HL-60 (cell line): Measurements from ENCODE around the gene ADM.
A peak's percentile ranks its signal among the peaks of the same experiment; 100 is the strongest.

Experiments
- DNase-seq, 2 experiments: peaks; one replicate each; pipeline ENCODE4 v3.0.0-alpha.2; 2010 to 2020; ENCODE audit warnings: low read depth in 1 of 2, low spot score in 1 of 2
- H3K27ac ChIP-seq: fragments of 250-450 bp; sonication (Bioruptor Pico); replicated peaks from 2 replicates; pipeline ENCODE4 v1.5.1; 2020; ENCODE audit warnings: mild to moderate bottlenecking, moderate library complexity
- H3K27me3 ChIP-seq: fragments of 250-450 bp; sonication (Bioruptor Pico); 2 replicates; pipeline ENCODE4 v1.5.1; 2021; ENCODE audit warnings: mild to moderate bottlenecking, moderate library complexity; ENCODE audit not compliant: insufficient read depth, poor library complexity, severe bottlenecking
- H3K4me3 ChIP-seq: replicated peaks from 2 replicates; pipeline ENCODE4 v1.5.1; 2011; ENCODE audit warnings: mild to moderate bottlenecking, control low read depth, low read length; ENCODE audit not compliant: insufficient read depth
- GABPA ChIP-seq: IDR thresholded peaks from 2 replicates; pipeline ENCODE4 v1.6.1; 2012; ENCODE audit warnings: low read depth
- POLR2AphosphoS5 ChIP-seq: IDR thresholded peaks from 2 replicates; pipeline ENCODE4 v1.6.1; 2012; ENCODE audit warnings: low read depth
- REST ChIP-seq: IDR thresholded peaks from 2 replicates; pipeline ENCODE4 v1.6.1; 2012; ENCODE audit warnings: low read depth; ENCODE audit not compliant: insufficient replicate concordance
- SPI1 ChIP-seq: IDR thresholded peaks from 2 replicates; pipeline ENCODE4 v1.6.1; 2012; ENCODE audit warnings: low read depth, mild to moderate bottlenecking, borderline replicate concordance
- TF ChIP-seq, protein P1 (sequence below): IDR thresholded peaks from one replicate; pipeline ENCODE4 v1.5.1; 2011; ENCODE audit warnings: low read length, control low read depth, inconsistent platforms; ENCODE audit not compliant: insufficient read depth

ADM gene

GRCh38 chr11:10322401-10322800 lies 17.5 kb downstream of the ADM start:
- DNase-seq: no peak
- TF ChIP-seq REST: no peak
- no peak for TF ChIP-seq SPI1
- no peaks in the 10 kb centered on the region for H3K27me3 ChIP-seq
- H3K4me3 ChIP-seq: no peak overlapping the region
- H3K27ac ChIP-seq: no peak overlapping the region

- no peak for TF ChIP-seq GABPA
- TF ChIP-seq POLR2AphosphoS5: no peak
- TF ChIP-seq, protein P1, sequence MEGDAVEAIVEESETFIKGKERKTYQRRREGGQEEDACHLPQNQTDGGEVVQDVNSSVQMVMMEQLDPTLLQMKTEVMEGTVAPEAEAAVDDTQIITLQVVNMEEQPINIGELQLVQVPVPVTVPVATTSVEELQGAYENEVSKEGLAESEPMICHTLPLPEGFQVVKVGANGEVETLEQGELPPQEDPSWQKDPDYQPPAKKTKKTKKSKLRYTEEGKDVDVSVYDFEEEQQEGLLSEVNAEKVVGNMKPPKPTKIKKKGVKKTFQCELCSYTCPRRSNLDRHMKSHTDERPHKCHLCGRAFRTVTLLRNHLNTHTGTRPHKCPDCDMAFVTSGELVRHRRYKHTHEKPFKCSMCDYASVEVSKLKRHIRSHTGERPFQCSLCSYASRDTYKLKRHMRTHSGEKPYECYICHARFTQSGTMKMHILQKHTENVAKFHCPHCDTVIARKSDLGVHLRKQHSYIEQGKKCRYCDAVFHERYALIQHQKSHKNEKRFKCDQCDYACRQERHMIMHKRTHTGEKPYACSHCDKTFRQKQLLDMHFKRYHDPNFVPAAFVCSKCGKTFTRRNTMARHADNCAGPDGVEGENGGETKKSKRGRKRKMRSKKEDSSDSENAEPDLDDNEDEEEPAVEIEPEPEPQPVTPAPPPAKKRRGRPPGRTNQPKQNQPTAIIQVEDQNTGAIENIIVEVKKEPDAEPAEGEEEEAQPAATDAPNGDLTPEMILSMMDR: peak; percentile 7
These were observed 18.2 kb downstream of the ADM start for GRCh38 chr11:10322830-10323792.

DNA sequence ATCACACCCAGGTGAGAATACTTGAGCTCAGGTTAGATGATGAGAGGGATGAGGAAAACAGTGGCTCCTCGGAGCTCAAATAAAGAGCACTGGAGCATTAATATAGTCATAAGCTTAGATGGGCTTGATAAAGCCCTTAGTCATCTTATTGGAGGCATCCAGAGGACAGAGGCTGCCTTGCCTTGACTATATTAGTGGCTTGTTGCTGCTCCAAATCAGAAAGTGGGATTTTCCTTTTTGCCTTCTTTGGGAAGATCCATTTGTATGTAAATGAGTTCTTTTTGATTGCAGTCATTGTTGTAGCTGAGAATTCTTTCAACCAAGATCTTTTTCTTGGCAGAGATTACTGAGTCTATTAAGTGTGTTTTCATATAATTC lies 18.9 kb downstream of the ADM start:
- Histone ChIP-seq H3K27ac (no peak overlapping the region), H3K4me3 (no peak overlapping the region), H3K27me3 (no peaks in the 10 kb centered on the region)
- no peak for DNase-seq
- TF ChIP-seq, protein P1: no peak
- TF ChIP-seq POLR2AphosphoS5 (no peak), REST (no peak), GABPA (no peak), SPI1 (no peak)

More at GRCh38 chr11:10322830-10323792, 18.2 kb downstream of the ADM start:
- Histone ChIP-seq H3K27ac (no peak overlapping the region), H3K4me3 (no peak overlapping the region), H3K27me3 (no peaks in the 10 kb centered on the region)
- DNase-seq: peak in 1 of 2 experiments; percentile 25

DNA sequence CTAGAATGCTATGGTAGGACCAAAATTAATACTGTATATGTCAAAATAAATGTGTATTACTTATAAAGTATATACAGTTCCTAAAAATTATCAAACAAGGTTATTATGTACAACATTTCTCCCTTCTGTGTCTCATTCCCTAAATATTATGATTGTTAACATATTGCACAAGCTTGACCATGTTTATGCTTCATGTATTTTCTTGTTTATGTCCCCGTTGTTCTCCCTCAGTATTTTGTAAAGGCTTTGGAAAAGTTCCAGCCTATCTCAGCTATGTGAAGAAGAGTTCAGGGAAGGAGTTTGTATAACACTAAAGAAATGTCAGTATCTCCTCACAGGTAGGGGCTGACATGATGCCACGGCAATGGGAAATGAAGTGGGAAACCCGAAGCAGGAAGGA lies 19.6 kb downstream of the ADM start:
- TF ChIP-seq, protein P1: no peak
- TF ChIP-seq SPI1: no peak
- no peak for TF ChIP-seq POLR2AphosphoS5
- no peak for TF ChIP-seq GABPA
- no peak overlapping the region for H3K4me3 ChIP-seq
- no peak overlapping the region for H3K27ac ChIP-seq
- H3K27me3 ChIP-seq: no peaks in the 10 kb centered on the region
- DNase-seq: no peak
